ENCODE measurements around the gene MPDU1.

- TF ChIP-seq CTCF (IDR thresholded peaks at IDR 0.05): no peak
- TF ChIP-seq POLR2A (IDR thresholded peaks at IDR 0.05): no peak
Measured at GRCh38 chr17:7623661-7624060, 40.0 kb downstream of the MPDU1 start.

All from lower leg skin (tissue), 3 donors.